GM12878 (cell line): ENCODE results near the gene BBS10. TPM values are rescaled to one million over a fixed set of nuclear protein-coding genes. Genes with fewer than 3 reads are reported as not detected.

Source experiments
- ATAC-seq: fragments of 200-7000 bp; cut with Tn5 transposase; 3 replicates; pipeline ENCODE4 v1.9.1; 2020; ENCODE audit warnings: mild to moderate bottlenecking, moderate library complexity
- BruUV-seq: library from RNA; stranded (reverse); fragments of 400-500 nt; replicated peaks from 2 replicates; lab custom pipeline; 2021; lab: Mats Ljungman, UMichigan
- CTCF ChIA-PET: fragments of 300-600 bp; sonication (Branson Sonifier 250); formaldehyde crosslinking; extraction: SDS; loops from one replicate; lab custom pipeline; 2021; ENCODE audit warnings: inconsistent platforms; lab: Yijun Ruan, JAX
- POLR2A ChIA-PET: fragments of 350-600 bp; formaldehyde crosslinking; extraction: SDS; loops from one replicate; lab custom pipeline; 2021; ENCODE audit warnings: inconsistent platforms; lab: Charles Lee
- RAD21 ChIA-PET: fragments of 300-600 bp; sonication (Branson Sonifier 250); formaldehyde crosslinking; loops from one replicate; lab custom pipeline; 2023; ENCODE audit warnings: antibody characterized with exemption; ENCODE audit not compliant: unreplicated experiment; lab: Charles Lee
- SMC1A ChIA-PET: fragments of 300-600 bp; sonication (Branson Sonifier 250); formaldehyde crosslinking; loops from one replicate; lab custom pipeline; 2023; ENCODE audit not compliant: unreplicated experiment, uncharacterized antibody; lab: Charles Lee
- DNase-seq: peaks from one replicate; pipeline ENCODE4 v3.0.0-alpha.2; 2011; ENCODE audit warnings: low read depth, low spot score
- FAIRE-seq: peaks from 3 replicates; lab custom pipeline; 2011; peaks lifted over from hg19 to GRCh38; lab: Jason Lieb, UNC
- H2AFZ ChIP-seq: 2 replicates; pipeline ENCODE4 v1.6.0; 2011; ENCODE audit warnings: low read depth, low read length, control low read depth; ENCODE audit not compliant: control insufficient read depth
- H3K27ac ChIP-seq: 2 replicates; pipeline ENCODE4 v1.5.1; 2011; ENCODE audit warnings: control low read depth; ENCODE audit not compliant: control insufficient read depth, insufficient read depth
- H3K27me3 ChIP-seq, 2 experiments: replicated peaks in 1 of 2; 2 replicates each; pipeline versions ENCODE4 v1.6.0 to v1.6.1; 2011; ENCODE audit warnings: low read length in 1 of 2; ENCODE audit not compliant: control insufficient read depth in 2 of 2, insufficient read depth in 2 of 2
- H3K36me3 ChIP-seq, 2 experiments: 2 replicates each; pipeline ENCODE4 v1.5.1; 2011; ENCODE audit warnings: low read length in 1 of 2; ENCODE audit not compliant: control insufficient read depth in 2 of 2, insufficient read depth in 2 of 2
- H3K4me1 ChIP-seq: 2 replicates; pipeline ENCODE4 v1.6.1; 2011; ENCODE audit warnings: mild to moderate bottlenecking, low read length, moderate library complexity, mixed read lengths; ENCODE audit not compliant: control insufficient read depth, insufficient read depth
- H3K4me2 ChIP-seq: 2 replicates; pipeline ENCODE4 v1.6.0; 2011; ENCODE audit warnings: control low read depth; ENCODE audit not compliant: control insufficient read depth, insufficient read depth
- H3K4me3 ChIP-seq: fragments of 200-600 bp; sonication (generic); 2 replicates; pipeline ENCODE4 v1.5.1; 2016
- H3K79me2 ChIP-seq: 2 replicates; pipeline ENCODE4 v1.6.0; 2011; ENCODE audit warnings: low read length; ENCODE audit not compliant: control insufficient read depth, insufficient read depth
- H3K9ac ChIP-seq: 2 replicates; pipeline ENCODE4 v1.8.0; 2011; ENCODE audit warnings: low read length, control low read depth, mixed read lengths; ENCODE audit not compliant: control insufficient read depth, insufficient read depth
- H3K9me3 ChIP-seq: replicated peaks from 3 replicates; pipeline ENCODE4 v1.5.1; 2011; ENCODE audit warnings: mild to moderate bottlenecking, low read length; ENCODE audit not compliant: control insufficient read depth, insufficient read depth
- H4K20me1 ChIP-seq: 2 replicates; pipeline ENCODE4 v1.6.0; 2011; ENCODE audit not compliant: control insufficient read depth, insufficient read depth
- BCL11A ChIP-seq: IDR thresholded peaks from 2 replicates; pipeline ENCODE4 v1.6.1; 2011; ENCODE audit warnings: low read depth, low read length
- CHD1 ChIP-seq: IDR thresholded peaks from 2 replicates; pipeline ENCODE4 v1.6.1; 2012; ENCODE audit warnings: low read depth, low read length, improper control_type of control experiment
- CREM ChIP-seq: IDR thresholded peaks from 2 replicates; pipeline ENCODE4 v1.6.1; 2014; ENCODE audit warnings: antibody characterized with exemption, low read depth
- FOXM1 ChIP-seq: IDR thresholded peaks from 2 replicates; pipeline ENCODE4 v1.6.1; 2012; ENCODE audit warnings: low read depth, mild to moderate bottlenecking, inconsistent platforms, low read length, moderate library complexity
- MYC ChIP-seq: IDR thresholded peaks from 2 replicates; pipeline ENCODE4 v1.6.1; 2011; ENCODE audit warnings: mild to moderate bottlenecking, low read length, moderate library complexity, inconsistent platforms; ENCODE audit not compliant: insufficient read depth, insufficient replicate concordance, insufficient read length, severe bottlenecking
- NFIC ChIP-seq: IDR thresholded peaks from 2 replicates; pipeline ENCODE4 v1.6.1; 2012; ENCODE audit warnings: low read depth, mild to moderate bottlenecking, inconsistent platforms, low read length, moderate library complexity
- SUZ12 ChIP-seq: fragments of 200-600 bp; sonication (generic); IDR thresholded peaks from one replicate; pipeline ENCODE4 v1.6.1; 2018; ENCODE audit warnings: antibody characterized with exemption, mild to moderate bottlenecking; ENCODE audit not compliant: unreplicated experiment
- TCF12 ChIP-seq: IDR thresholded peaks from 2 replicates; pipeline ENCODE4 v1.6.1; 2011; ENCODE audit warnings: low read depth, mild to moderate bottlenecking, low read length
- TCF7 ChIP-seq: IDR thresholded peaks from 2 replicates; pipeline ENCODE4 v1.6.1; 2014; ENCODE audit warnings: antibody characterized with exemption, borderline replicate concordance
- ZBTB40 ChIP-seq: fragments of 450-650 bp; IDR thresholded peaks from 2 replicates; pipeline ENCODE4 v1.6.1; 2016; ENCODE audit warnings: mild to moderate bottlenecking, moderate library complexity, borderline replicate concordance
- ZNF384 ChIP-seq: IDR thresholded peaks from 2 replicates; pipeline ENCODE4 v1.6.1; 2012; ENCODE audit warnings: low read depth, mild to moderate bottlenecking, low read length, improper control_type of control experiment, borderline replicate concordance
- WGBS: methylation state at CpG from one replicate; pipeline ENCODE4 v1.1.6; 2016; ENCODE audit warnings: low lambda C conversion rate; ENCODE audit not compliant: insufficient replicate concordance, insufficient coverage; ENCODE audit errors: missing lambda C conversion rate; 5-methylcytosine and 5-hydroxymethylcytosine counted together
- in situ Hi-C: fragments of 300-500 bp; cut with MboI; formaldehyde crosslinking; loops from 9 replicates; pipeline ENCODE4 v1.14.3; 2018; ENCODE audit warnings: mixed read lengths
- intact Hi-C: fragments of 100-400 bp; cut with micrococcal nuclease; formaldehyde crosslinking; loops from one replicate; pipeline ENCODE4 v1.14.2; 2022; ENCODE audit not compliant: unreplicated experiment
- polyA plus RNA-seq, 11 experiments: library from polyadenylated mRNA; depleted of rRNA in 4 of 11; unstranded in 6 of 11; stranded (reverse) in 5 of 11; fragments of >200 nt; fragmentation: Nextera tagmentation in 4 of 11; fragmentation: Illumina TruSeq in 1 of 11; extraction: Ambion mirVana in 4 of 11; extraction: Trizol in 1 of 11; gene quantifications; 1 replicate in 1 of 11; 2 replicates in 10 of 11; pipeline versions ENCODE4 v1.2.1 to v1.2.3, GENCODE V29; 2011 to 2016; ENCODE audit warnings: inconsistent platforms in 2 of 11, missing spikeins in 2 of 11, low read depth in 1 of 11
- total RNA-seq, 4 experiments: library from RNA; depleted of rRNA in 3 of 4; stranded (reverse); fragments of >200 nt in 3 of 4; fragmentation: Illumina TruSeq in 1 of 4; extraction: Trizol in 1 of 4; gene quantifications; 2 replicates each; pipeline versions ENCODE4 v1.2.1 to v1.2.3, GENCODE V29; 2013 to 2021
- TF ChIP-seq, protein P1 (sequence below): IDR thresholded peaks from 2 replicates; pipeline ENCODE4 v1.6.1; 2011; ENCODE audit warnings: borderline replicate concordance, low read depth, mild to moderate bottlenecking, moderate library complexity, low read length; ENCODE audit not compliant: insufficient read depth, poor library complexity, severe bottlenecking

The BBS10 gene
- total and polyA plus RNA-seq, 10 of the 15 experiments (the other 5 are each of a cell fraction or from before 2014, with no cell fraction given): 1.2 to 9.8 (median 5.9) TPM

GRCh38 chr12:76311796-76312195, 36.4 kb downstream of the BBS10 start:
- intact Hi-C loops (no loop called here), in situ Hi-C loops (no loop called here)
- Histone ChIP-seq H3K4me3 (no peak overlapping the region), H3K4me1 (no peaks in the 10 kb centered on the region), H2AFZ (no peak overlapping the region), H3K27ac (no peak overlapping the region), H3K4me2 (no peak overlapping the region), H3K27me3 (no peaks in the 10 kb centered on the region), H3K9me3 (no peaks in the 10 kb centered on the region), H3K9ac (no peak overlapping the region), H3K36me3 (no peaks in the 10 kb centered on the region), H3K79me2 (no peaks in the 10 kb centered on the region), H4K20me1 (no peaks in the 10 kb centered on the region)
- FAIRE-seq (no peak), DNase-seq (no peak), ATAC-seq (no peak)
- ChIA-PET POLR2A (no interaction called here), SMC1A (no interaction called here), RAD21 (no interaction called here), CTCF (no interaction called here)
- no TSS peak for BruUV-seq
- WGBS: 40% methylated on average over 3 of the region's 3 CpGs
- no peak for TF ChIP-seq TCF7

GRCh38 chr12:76310110-76310509, 38.1 kb downstream of the BBS10 start:
- FAIRE-seq (no peak), DNase-seq (no peak), ATAC-seq (no peak)
- intact Hi-C loops (no loop called here), in situ Hi-C loops (no loop called here)
- Histone ChIP-seq H3K36me3 (no peaks in the 10 kb centered on the region), H2AFZ (no peak overlapping the region), H3K9ac (no peak overlapping the region), H3K4me1 (no peaks in the 10 kb centered on the region), H3K79me2 (no peaks in the 10 kb centered on the region), H3K27ac (no peak overlapping the region), H3K9me3 (no peaks in the 10 kb centered on the region), H3K4me2 (no peak overlapping the region), H3K27me3 (no peaks in the 10 kb centered on the region), H4K20me1 (no peaks in the 10 kb centered on the region), H3K4me3 (no peak overlapping the region)
- CTCF ChIA-PET: no interaction called here
- TF ChIP-seq CHD1: no peak
- no peak for TF ChIP-seq BCL11A
- TF ChIP-seq, protein P1, sequence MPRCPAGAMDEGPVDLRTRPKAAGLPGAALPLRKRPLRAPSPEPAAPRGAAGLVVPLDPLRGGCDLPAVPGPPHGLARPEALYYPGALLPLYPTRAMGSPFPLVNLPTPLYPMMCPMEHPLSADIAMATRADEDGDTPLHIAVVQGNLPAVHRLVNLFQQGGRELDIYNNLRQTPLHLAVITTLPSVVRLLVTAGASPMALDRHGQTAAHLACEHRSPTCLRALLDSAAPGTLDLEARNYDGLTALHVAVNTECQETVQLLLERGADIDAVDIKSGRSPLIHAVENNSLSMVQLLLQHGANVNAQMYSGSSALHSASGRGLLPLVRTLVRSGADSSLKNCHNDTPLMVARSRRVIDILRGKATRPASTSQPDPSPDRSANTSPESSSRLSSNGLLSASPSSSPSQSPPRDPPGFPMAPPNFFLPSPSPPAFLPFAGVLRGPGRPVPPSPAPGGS: no peak
- no peak for TF ChIP-seq SUZ12
- no peak for TF ChIP-seq FOXM1
- no peak for TF ChIP-seq CREM
- no peak for TF ChIP-seq TCF12
- TF ChIP-seq MYC: no peak
- TF ChIP-seq ZBTB40: no peak
- no peak for TF ChIP-seq NFIC
- no peak for TF ChIP-seq ZNF384
- SMC1A ChIA-PET: no interaction called here
- RAD21 ChIA-PET: no interaction called here
- POLR2A ChIA-PET: no interaction called here
- no TSS peak for BruUV-seq
